H1 (cell line): Measurements from ENCODE around the gene USF1. TPM values are rescaled to one million over a fixed set of nuclear protein-coding genes. Genes with fewer than 3 reads are reported as not detected.

Experiments used
- ASH2L ChIP-seq: fragments of 200-600, 300-600 bp; sonication (generic); IDR thresholded peaks from one replicate; pipeline ENCODE4 v1.7.1; 2017; ENCODE audit warnings: low read length
- PHF8 ChIP-seq: fragments of 200-600 bp; sonication (generic); conservative IDR thresholded peaks from 2 replicates; pipeline ENCODE4 v1.7.1; 2012; ENCODE audit warnings: low read depth, mild to moderate bottlenecking, inconsistent platforms, low read length, moderate library complexity
- POLR2A ChIP-seq, 2 experiments: IDR thresholded peaks; 1 replicate in 1 of 2; 2 replicates in 1 of 2; pipeline ENCODE4 v1.6.1; 2011; ENCODE audit warnings: low read depth in 2 of 2, low read length in 2 of 2, mild to moderate bottlenecking in 2 of 2; ENCODE audit errors: control extremely low read depth in 1 of 2
- POLR2AphosphoS5 ChIP-seq: IDR thresholded peaks from 2 replicates; pipeline ENCODE4 v1.6.1; 2011; ENCODE audit warnings: low read depth, low read length
- SUZ12 ChIP-seq: fragments of 200-600 bp; sonication (generic); IDR thresholded peaks from 2 replicates; pipeline ENCODE4 v1.6.1; 2012; ENCODE audit warnings: mild to moderate bottlenecking, inconsistent platforms, low read length, moderate library complexity, mixed read lengths
- polyA plus RNA-seq, 7 experiments: library from polyadenylated mRNA; depleted of rRNA in 3 of 7; stranded (reverse) in 5 of 7; unstranded in 2 of 7; fragments of >200 nt in 5 of 7; fragments of 200-250 nt in 2 of 7; gene quantifications; 1 replicate in 5 of 7; 2 replicates in 1 of 7; 4 replicates in 1 of 7; pipeline versions ENCODE4 v1.2.1 to v1.2.3, GENCODE V29; 2011 to 2013; ENCODE audit warnings: missing spikeins in 2 of 7, mixed read lengths in 2 of 7
- total RNA-seq: library from RNA; stranded (reverse); fragmentation: NEBNext Ultra II Directional; extraction: Animal tissue kit (Norgen Biotek cat#: 25700); gene quantifications from 2 replicates; pipeline ENCODE4 v1.2.1, GENCODE V29; 2021

The USF1 gene
- total and polyA plus RNA-seq, 2 of the 8 experiments (the other 6 are each of a cell fraction or from before 2014, with no cell fraction given) = 45.7 to 68.9 TPM

DNA sequence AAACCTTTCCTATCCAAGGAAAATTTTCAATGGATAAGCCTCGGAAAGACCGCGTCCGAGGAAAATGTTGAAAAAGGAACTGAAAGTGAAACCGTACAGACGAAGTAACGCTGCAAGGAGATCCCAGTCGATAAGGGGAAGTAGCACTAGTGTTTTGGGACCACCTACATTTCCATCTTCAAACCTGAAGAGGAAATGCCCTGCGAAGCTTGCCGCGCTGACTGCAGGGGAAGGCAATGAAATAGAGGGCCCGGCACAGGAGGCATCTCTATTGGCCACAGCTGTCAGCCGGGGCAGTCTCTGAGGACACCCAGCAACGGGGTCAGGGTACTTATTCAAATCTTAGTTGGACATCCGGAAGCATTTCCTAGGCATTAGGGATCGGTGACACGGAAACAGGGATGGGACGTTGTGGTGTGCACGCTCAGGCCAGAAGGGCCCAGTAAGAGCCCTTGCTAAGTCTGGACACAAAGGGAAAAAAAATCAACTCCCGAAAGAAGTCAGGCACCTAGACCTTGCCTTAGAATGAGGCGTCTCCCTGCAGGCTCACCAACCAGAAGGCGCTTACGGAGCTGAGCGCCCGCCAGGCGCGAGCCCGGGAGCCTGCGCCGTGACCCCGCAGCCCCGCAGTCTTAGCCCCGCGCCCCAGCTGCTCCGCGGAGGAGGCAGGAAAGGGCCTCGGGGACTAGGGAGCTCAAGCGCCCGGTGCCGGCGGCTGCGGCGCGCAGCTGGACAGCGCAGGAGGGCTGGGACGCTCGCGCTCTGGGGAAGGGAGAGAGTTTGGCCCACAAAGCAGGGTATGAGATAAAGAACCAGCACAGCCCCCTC lies 655 bp downstream of the USF1 start (continued):
- no peak for TF ChIP-seq SUZ12
- 0 out of 2 replicates have a peak, but pooled peaks have one; percentile 0 for TF ChIP-seq PHF8
- TF ChIP-seq ASH2L = no peak
- TF ChIP-seq POLR2A (IDR thresholded peaks at IDR 0.05; ENCODE audit: control extremely low read depth in 1 of 2, low read depth in 2 of 2, low read length in 2 of 2) = no peak
- TF ChIP-seq POLR2AphosphoS5 = no peak
